HEK293 (cell line): ENCODE measurements around the gene KLF16.

ENCODE experiments used
- ZNF138 ChIP-seq: fragments of 450-650 bp; formaldehyde crosslinking; IDR thresholded peaks from 2 replicates; pipeline ENCODE4 v1.5.1; 2016; ENCODE audit warnings: missing biosample characterization, missing genetic modification characterization, borderline replicate concordance
- ZNF561 ChIP-seq: fragments of 450-650 bp; IDR thresholded peaks from 2 replicates; pipeline ENCODE4 v1.5.1; 2018; ENCODE audit warnings: missing biosample characterization, missing genetic modification characterization, borderline replicate concordance
- ZNF654 ChIP-seq: fragments of 450-650 bp; formaldehyde crosslinking; IDR thresholded peaks from 2 replicates; pipeline ENCODE4 v1.5.1; 2016; ENCODE audit warnings: low read depth, missing biosample characterization, missing genetic modification characterization
- TF ChIP-seq, protein P1 (sequence below): fragments of 450-650 bp; formaldehyde crosslinking; IDR thresholded peaks from 2 replicates; pipeline ENCODE4 v1.5.1; 2016; ENCODE audit warnings: missing biosample characterization, missing genetic modification characterization
- TF ChIP-seq, protein P2 (sequence below): fragments of 450-650 bp; formaldehyde crosslinking; conservative IDR thresholded peaks from 2 replicates; pipeline ENCODE4 v1.5.1; 2016; ENCODE audit warnings: low read depth, missing biosample characterization, missing genetic modification characterization
- TF ChIP-seq, protein P3 (sequence below): fragments of 450-650 bp; formaldehyde crosslinking; IDR thresholded peaks from 2 replicates; pipeline ENCODE4 v1.5.1; 2016; ENCODE audit warnings: missing biosample characterization, missing genetic modification characterization, low read depth
- TF ChIP-seq, protein P4 (sequence below): fragments of 450-650 bp; formaldehyde crosslinking; conservative IDR thresholded peaks from 2 replicates; pipeline ENCODE4 v1.5.1; 2016; ENCODE audit warnings: low read depth, missing biosample characterization, missing genetic modification characterization
- TF ChIP-seq, protein P5 (sequence below): sonication (generic); formaldehyde crosslinking; IDR thresholded peaks from 2 replicates; pipeline ENCODE4 v1.8.1; 2022; ENCODE audit warnings: mild to moderate bottlenecking, moderate library complexity, missing genetic modification reagents
- TF ChIP-seq, protein P6 (sequence below): fragments of 450-650 bp; formaldehyde crosslinking; IDR thresholded peaks from 2 replicates; pipeline ENCODE4 v1.5.1; 2016; ENCODE audit warnings: missing biosample characterization, missing genetic modification characterization

DNA sequence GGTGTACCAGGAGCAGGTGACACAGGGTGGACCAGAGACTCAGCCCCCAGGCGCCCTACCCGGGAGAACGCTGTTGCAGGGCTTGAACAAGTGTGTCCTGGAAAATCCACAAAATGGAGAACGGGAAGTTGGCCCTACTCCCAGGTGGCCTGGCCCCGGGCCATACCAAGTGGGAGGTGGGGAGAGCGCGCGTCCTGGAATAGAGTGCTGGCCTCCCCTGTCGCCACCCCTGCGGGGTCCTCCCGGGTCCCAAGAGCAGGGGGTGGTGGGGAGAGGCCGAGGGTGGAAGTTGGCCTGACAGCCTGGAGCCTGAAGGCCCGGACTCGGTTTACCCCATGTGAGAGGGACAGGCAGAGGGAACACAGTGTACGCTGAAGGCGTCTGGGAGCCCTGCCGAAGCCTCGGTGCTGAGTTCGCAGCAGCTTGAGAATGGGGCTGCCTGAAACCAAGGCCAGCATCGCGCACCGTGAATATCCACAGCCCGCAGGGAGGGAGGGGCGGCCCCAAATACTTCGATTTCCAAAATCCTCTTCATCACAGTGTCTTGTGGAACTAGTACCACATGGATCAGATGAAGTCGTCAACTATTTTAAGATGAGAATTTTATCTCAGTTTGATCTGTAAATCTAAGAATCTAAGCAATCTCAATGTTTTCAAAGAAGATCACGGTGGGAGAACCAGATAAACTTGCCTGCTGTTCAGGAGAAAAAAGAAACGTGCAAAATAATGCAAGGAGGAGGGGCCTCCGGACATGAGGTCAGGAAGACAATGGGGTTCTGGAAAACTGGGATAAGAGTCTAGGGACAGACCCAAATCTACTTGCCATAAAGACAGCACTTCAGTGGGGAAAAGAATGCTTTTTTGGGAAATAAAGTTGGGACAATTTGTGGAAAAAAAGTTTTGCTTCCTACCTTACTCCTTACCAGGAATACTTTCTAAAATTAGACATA is 10.4 kb upstream of the KLF16 start:
- TF ChIP-seq ZNF654 (tag by site-specific recombination) (no peak), ZNF138 (tag by site-specific recombination) (no peak), ZNF561 (no peak)
- TF ChIP-seq, protein P1, sequence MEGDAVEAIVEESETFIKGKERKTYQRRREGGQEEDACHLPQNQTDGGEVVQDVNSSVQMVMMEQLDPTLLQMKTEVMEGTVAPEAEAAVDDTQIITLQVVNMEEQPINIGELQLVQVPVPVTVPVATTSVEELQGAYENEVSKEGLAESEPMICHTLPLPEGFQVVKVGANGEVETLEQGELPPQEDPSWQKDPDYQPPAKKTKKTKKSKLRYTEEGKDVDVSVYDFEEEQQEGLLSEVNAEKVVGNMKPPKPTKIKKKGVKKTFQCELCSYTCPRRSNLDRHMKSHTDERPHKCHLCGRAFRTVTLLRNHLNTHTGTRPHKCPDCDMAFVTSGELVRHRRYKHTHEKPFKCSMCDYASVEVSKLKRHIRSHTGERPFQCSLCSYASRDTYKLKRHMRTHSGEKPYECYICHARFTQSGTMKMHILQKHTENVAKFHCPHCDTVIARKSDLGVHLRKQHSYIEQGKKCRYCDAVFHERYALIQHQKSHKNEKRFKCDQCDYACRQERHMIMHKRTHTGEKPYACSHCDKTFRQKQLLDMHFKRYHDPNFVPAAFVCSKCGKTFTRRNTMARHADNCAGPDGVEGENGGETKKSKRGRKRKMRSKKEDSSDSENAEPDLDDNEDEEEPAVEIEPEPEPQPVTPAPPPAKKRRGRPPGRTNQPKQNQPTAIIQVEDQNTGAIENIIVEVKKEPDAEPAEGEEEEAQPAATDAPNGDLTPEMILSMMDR, result no peak
- TF ChIP-seq, protein P2, sequence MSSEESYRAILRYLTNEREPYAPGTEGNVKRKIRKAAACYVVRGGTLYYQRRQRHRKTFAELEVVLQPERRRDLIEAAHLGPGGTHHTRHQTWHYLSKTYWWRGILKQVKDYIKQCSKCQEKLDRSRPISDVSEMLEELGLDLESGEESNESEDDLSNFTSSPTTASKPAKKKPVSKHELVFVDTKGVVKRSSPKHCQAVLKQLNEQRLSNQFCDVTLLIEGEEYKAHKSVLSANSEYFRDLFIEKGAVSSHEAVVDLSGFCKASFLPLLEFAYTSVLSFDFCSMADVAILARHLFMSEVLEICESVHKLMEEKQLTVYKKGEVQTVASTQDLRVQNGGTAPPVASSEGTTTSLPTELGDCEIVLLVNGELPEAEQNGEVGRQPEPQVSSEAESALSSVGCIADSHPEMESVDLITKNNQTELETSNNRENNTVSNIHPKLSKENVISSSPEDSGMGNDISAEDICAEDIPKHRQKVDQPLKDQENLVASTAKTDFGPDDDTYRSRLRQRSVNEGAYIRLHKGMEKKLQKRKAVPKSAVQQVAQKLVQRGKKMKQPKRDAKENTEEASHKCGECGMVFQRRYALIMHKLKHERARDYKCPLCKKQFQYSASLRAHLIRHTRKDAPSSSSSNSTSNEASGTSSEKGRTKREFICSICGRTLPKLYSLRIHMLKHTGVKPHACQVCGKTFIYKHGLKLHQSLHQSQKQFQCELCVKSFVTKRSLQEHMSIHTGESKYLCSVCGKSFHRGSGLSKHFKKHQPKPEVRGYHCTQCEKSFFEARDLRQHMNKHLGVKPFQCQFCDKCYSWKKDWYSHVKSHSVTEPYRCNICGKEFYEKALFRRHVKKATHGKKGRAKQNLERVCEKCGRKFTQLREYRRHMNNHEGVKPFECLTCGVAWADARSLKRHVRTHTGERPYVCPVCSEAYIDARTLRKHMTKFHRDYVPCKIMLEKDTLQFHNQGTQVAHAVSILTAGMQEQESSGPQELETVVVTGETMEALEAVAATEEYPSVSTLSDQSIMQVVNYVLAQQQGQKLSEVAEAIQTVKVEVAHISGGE, result no peak
- TF ChIP-seq, protein P3, sequence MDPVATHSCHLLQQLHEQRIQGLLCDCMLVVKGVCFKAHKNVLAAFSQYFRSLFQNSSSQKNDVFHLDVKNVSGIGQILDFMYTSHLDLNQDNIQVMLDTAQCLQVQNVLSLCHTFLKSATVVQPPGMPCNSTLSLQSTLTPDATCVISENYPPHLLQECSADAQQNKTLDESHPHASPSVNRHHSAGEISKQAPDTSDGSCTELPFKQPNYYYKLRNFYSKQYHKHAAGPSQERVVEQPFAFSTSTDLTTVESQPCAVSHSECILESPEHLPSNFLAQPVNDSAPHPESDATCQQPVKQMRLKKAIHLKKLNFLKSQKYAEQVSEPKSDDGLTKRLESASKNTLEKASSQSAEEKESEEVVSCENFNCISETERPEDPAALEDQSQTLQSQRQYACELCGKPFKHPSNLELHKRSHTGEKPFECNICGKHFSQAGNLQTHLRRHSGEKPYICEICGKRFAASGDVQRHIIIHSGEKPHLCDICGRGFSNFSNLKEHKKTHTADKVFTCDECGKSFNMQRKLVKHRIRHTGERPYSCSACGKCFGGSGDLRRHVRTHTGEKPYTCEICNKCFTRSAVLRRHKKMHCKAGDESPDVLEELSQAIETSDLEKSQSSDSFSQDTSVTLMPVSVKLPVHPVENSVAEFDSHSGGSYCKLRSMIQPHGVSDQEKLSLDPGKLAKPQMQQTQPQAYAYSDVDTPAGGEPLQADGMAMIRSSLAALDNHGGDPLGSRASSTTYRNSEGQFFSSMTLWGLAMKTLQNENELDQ (tag by site-specific recombination), result no peak
- TF ChIP-seq, protein P4, sequence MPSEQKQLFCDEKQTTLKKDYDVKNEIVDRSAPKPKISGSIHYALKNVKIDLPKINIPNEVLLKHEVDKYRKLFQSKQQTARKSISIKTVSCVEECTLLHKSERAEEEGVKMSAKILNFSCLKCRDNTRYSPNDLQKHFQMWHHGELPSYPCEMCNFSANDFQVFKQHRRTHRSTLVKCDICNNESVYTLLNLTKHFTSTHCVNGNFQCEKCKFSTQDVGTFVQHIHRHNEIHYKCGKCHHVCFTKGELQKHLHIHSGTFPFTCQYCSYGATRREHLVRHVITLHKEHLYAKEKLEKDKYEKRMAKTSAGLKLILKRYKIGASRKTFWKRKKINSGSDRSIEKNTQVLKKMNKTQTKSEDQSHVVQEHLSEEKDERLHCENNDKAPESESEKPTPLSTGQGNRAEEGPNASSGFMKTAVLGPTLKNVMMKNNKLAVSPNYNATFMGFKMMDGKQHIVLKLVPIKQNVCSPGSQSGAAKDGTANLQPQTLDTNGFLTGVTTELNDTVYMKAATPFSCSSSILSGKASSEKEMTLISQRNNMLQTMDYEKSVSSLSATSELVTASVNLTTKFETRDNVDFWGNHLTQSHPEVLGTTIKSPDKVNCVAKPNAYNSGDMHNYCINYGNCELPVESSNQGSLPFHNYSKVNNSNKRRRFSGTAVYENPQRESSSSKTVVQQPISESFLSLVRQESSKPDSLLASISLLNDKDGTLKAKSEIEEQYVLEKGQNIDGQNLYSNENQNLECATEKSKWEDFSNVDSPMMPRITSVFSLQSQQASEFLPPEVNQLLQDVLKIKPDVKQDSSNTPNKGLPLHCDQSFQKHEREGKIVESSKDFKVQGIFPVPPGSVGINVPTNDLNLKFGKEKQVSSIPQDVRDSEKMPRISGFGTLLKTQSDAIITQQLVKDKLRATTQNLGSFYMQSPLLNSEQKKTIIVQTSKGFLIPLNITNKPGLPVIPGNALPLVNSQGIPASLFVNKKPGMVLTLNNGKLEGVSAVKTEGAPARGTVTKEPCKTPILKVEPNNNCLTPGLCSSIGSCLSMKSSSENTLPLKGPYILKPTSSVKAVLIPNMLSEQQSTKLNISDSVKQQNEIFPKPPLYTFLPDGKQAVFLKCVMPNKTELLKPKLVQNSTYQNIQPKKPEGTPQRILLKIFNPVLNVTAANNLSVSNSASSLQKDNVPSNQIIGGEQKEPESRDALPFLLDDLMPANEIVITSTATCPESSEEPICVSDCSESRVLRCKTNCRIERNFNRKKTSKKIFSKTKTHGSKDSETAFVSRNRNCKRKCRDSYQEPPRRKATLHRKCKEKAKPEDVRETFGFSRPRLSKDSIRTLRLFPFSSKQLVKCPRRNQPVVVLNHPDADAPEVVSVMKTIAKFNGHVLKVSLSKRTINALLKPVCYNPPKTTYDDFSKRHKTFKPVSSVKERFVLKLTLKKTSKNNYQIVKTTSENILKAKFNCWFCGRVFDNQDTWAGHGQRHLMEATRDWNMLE (tag by site-specific recombination), result no peak
- TF ChIP-seq, protein P5, sequence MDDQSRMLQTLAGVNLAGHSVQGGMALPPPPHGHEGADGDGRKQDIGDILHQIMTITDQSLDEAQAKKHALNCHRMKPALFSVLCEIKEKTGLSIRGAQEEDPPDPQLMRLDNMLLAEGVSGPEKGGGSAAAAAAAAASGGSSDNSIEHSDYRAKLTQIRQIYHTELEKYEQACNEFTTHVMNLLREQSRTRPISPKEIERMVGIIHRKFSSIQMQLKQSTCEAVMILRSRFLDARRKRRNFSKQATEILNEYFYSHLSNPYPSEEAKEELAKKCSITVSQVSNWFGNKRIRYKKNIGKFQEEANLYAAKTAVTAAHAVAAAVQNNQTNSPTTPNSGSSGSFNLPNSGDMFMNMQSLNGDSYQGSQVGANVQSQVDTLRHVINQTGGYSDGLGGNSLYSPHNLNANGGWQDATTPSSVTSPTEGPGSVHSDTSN (CRISPR knock-in tag), result no peak
- TF ChIP-seq, protein P6, sequence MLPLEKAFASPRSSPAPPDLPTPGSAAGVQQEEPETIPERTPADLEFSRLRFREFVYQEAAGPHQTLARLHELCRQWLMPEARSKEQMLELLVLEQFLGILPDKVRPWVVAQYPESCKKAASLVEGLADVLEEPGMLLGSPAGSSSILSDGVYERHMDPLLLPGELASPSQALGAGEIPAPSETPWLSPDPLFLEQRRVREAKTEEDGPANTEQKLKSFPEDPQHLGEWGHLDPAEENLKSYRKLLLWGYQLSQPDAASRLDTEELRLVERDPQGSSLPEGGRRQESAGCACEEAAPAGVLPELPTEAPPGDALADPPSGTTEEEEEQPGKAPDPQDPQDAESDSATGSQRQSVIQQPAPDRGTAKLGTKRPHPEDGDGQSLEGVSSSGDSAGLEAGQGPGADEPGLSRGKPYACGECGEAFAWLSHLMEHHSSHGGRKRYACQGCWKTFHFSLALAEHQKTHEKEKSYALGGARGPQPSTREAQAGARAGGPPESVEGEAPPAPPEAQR, result no peak
